CD4-positive, alpha-beta T cell treated with Interferon gamma for 1 hour (primary cell): ENCODE results near the gene SIX3.

Experiments
- DNase-seq: peaks from one replicate; pipeline ENCODE4 v3.0.0-alpha.2; 2020

The SIX3 gene

DNA sequence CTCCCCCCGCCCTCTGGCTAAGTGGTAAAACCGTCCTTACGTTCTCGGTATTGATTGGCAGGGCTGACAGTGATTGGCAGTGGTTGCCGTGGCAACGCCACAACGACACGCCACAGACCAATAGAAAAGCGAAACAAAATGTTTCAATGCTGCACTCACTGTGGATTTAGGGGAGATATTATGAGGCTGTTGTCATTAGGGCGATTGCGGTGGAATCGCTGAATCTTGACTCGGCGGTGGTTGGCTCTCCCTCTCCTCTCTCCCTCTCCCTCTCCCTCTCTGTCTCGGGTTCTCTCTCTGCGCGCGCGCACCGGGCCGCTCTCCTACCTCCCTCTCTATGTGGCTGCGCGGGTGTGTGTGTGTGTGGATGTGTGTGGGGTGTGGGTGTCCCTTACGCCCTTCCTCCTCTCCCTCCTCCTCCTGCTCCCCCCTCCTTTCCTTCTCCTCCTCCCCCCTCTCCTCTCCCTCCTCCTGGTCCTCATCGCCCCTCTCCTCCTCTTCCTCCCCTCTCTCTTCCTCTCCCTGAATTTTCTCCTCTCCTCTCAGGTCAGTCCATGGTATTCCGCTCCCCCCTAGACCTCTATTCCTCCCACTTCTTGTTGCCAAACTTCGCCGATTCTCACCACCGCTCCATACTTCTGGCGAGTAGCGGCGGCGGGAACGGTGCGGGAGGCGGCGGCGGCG lies at the start of gene SIX3:
SIX3 (plus strand) TSS at position 152 of the 684 bp plus-strand sequence; CDS start at position 555, 403 bp downstream.
- DNase-seq: peak; percentile 58

DNA sequence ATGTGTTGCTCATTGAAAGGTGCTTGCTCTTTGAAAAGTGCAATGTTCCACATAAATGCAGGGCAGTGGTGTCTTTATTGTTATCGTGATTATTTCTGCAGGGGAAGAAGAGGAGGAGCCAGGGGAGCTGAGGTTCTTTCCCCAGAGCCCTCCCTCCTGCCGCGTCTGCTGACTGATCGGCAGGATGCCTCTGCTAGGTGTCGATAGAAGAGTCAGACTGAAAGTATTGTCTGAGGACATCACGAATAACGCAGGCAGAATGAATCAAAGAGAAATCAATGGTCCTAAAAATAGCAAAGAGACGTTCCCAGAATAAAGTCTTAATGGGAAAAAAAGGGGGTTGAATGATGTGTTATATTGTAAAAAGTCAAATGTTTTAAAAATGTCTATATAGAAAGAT lies 47.4 kb upstream of the SIX3 start:
- DNase-seq: no peak

DNA sequence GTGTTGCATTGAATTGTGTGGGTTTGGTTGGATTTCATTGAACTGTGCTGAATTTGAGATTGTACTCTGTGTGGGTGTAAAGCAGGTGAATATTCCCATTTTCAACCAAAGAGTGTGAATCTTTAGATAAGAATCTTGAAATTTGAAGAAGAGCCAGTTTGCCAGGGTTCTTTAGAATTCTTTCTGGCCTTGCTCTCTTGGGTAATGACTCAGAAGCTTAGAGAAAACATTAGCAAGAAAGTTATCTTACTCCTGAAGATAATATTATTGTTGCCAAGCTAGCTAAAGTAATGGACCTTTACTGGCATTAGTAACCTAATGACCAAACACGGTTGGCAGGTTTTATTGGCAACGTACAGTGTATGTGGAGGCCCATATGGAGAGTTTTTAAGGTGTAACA lies 46.4 kb upstream of the SIX3 start:
- DNase-seq: no peak

DNA sequence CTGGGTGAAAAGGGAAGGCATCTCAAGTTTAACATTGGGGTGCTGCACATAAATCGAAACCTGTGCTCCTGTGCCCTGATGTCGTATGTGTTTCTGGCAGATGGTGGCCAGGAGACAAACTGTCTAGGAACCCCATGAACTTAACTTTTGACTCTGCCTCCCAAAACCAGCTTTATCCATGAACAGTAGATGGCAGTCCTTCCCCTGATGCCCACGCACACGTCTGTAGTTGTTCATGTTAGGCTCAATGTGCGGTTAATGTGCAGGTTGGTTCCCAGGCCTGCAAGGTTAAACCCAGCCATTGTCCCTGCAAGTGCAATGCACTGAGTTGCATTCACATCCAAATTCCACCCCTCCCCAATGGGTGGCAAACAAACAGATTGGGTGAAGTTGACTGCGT lies 44.1 kb upstream of the SIX3 start:
- no peak for DNase-seq

DNA sequence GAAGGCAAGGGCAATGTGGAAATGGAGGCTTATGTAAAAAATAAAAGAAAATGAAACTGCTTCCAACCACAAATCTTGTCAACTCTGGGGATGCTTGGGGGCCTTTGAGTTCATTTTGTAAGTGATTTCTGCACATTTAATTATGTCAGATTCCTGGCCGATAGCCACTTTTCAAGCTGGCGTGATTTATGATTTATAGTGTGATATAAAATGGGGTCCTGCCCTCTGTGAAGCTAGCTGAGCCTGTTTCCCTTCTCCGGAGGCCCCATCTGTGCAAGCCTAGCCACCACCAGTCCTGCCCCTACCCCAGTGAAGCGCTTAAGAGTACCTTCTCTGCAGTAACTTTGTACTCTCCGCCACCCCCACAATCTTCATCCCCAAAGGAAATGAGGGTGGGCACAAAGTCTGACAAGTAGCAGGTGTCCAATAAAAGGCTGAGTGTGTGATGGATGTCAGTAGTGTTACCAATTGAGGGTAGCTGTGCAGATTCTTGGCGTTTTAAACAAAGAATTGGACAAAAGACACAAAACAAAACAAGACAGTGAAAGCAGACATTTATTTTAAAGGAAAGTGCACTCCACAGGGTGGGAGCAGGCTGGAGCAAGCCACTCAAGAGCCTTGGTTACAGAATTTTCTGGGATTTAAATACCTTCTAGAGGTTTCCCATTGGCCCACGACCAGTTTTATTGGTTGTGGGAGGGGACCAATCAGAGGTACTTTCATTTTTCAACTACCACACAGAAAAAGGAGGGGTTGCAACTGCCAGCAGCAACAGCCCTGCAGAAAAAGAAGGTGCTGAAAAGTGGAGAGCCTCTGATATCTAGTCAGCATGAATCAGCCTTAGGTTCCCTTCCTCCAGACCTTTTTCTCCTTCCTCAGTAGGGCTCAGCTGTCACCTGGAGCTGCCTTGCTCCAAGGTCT lies 39.0 kb upstream of the SIX3 start:
- no peak for DNase-seq

DNA sequence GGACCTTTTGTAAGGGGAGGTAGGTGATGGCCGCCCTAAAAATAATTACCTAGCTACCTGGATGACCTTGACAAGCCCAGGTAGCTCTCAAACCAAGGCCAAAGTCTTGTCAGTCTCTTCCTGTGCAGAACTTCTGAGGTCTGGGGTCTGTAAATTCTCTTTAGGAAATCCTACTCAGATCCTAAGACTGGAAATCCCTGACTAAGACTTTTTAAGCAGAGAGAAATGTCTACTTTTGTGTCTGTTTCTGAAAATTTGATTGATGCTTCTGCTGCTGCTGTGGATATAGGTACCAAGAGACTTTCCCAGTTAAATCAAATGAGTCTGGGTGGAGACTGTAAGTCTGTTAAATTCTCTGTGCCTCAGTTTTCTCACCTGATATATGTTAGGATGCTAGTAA lies 36.9 kb upstream of the SIX3 start:
- DNase-seq: no peak

DNA sequence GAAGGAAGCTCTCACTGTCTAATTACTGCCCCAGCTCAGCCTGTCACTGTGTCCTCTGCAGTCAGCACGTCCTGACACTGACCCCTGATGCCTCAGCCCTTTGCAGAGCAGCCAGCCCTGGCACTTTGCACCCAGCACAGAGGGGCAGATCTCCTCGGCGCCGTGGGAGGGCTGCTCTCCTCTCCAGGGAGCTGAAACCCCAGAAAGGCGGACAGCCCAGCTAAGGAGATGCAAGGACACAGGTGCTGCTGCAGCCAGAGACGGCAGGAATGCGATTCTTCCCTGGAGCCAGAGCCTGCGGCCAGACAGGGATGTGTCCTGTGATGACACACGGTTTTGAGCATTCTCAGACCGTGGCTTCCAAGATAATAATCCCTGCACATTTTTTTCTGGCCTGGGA lies 34.5 kb upstream of the SIX3 start:
- DNase-seq: no peak

DNA sequence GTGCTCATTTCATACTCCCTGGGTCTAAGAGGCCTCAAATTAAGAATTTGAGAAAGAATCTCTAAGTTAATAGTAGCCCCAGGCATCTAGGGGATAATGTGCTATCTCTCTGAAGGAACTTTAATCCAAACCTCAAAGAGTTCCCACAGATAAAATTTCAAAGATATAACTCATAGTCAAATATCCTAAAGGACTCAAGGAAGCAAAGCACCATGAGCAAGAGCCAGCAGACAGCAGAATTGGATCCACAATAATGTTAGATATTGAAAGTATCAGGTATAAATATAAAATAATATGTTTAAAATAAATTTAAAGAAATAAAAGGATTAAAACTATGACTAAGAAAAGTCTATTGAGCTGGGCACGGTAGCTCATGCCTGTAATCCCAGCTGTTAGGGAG lies 31.7 kb upstream of the SIX3 start:
- DNase-seq: no peak

DNA sequence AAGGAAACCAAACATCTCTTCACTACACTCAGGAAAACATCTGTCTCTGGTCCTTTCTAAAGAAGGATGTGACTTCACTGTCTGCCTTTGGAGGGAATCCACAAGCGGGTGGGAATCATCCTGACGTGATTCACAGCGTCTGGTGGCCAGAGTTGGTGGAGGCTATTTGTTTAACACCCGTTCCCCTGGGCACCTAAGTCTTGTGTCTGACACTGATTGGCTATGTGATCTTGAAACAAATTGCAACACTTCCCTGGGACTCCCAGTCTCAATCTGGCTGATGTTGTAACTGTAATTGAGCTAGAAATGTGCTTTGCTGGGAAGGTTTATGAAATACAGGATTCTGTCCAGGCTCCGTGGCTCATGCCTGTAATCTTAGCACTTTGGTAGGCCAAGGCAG lies 28.8 kb upstream of the SIX3 start:
- DNase-seq: no peak

DNA sequence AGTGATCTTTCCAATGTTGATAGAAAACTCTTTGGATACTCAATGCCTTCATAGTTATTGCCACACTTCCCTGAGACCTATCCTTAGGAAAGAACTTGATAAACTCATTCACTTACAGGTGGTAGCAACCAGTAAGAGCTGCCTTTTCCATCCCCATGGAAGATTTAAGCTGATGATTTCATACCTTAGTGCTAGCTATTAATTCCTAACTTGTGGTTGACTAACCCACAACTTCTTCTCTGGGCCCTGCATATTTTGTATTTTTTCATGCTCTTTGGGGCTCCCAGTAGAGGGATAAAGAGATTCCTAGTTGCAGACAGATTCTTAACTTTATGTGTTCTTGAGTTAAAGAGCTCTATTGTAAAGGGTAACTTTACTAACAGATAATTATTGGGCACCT lies 25.2 kb upstream of the SIX3 start:
- DNase-seq: no peak

DNA sequence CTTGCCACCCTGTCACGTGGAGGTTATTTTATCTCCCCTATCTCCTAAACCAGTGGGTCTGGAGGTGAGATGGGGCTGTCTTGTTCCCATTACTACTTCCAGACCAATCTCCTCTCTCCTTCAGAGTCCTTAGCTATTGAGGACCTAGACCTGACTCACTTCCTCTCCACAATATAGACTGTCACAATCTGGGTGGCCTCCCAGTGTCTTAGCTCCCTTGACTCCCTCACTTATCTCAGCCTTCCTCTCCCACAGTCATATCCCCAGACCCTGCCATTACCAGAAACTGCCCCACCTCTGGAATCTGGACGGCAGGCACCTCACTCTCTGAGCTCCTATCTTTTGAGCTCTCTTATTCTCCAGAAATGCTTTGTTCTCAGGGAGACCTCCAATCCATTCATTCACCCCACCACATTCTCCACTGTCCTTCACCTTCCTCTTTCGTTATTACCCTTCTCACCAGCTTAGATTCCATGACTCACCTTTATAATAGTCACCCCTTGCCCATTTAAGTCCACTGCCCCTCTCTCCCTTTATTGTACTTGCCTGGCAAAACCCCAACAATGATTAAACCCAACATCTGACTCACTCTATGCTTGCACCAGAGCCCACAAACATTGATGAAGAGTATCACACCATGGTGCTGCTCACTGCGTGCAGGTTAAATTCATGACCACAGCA lies 23.3 kb upstream of the SIX3 start:
- DNase-seq: no peak

DNA sequence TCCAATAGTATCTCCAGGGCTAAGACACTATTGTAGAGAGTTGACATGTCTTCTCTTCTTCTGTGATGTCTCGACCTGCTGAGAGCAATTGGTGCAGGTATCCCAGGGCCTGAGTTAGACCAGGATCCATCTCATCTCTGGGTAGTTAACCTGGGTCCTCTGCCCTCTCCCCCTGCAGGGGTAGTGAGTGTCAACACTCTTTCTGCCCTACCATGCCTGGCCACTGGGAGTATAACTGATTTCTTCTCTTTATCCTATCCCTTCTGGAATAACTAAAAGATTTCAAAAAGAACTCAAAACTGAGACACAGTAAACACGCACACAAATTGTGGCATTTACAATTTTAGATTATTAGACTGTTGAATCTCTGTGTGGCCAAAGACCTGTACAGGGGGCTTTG lies 20.8 kb upstream of the SIX3 start:
- DNase-seq: no peak

DNA sequence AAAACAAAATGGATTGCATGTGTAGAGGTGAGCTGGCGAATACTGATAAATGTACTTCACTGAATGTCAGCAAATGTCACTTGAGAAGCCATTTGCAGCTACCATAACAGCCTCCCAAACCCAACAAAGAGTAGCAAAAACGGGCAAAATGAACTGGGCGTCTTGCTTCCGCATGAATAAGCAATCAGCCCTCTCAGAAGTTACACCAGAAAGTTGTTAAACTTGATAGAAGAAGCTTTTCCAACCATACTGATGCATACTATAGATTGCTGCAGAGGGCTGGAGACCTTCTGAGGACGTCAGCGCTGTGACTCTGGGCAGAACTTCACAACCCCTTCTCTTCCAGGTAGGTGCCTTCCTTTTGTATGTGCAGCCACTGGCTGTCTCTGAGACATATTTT lies 18.7 kb upstream of the SIX3 start:
- DNase-seq: no peak

DNA sequence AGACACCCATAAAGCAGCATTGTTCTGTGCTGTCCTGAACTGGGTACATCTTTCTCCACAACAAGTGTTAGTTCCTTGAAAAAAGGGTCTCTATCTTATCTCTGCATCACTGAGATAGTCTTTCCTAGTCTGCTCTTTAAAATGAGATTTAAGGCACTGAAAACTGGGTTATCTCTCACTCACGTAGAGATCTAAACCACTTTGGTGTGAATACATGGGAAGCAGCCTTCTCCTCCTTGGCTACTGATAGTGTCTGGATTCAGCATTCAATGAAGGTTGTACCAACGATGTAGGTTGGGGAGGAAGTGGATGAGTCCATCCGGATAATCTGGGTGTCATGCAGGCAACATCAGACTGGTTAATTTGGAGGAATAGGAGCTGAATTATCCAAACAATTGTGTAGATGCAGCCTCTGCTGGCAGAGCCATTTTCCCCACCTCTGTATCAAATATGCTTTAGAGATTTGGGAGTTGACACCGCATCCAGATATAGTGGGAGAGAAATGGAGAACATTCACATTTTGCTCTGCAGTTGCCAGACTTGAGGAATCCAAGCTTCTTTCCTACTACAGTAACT lies 15.9 kb upstream of the SIX3 start:
- DNase-seq: no peak

DNA sequence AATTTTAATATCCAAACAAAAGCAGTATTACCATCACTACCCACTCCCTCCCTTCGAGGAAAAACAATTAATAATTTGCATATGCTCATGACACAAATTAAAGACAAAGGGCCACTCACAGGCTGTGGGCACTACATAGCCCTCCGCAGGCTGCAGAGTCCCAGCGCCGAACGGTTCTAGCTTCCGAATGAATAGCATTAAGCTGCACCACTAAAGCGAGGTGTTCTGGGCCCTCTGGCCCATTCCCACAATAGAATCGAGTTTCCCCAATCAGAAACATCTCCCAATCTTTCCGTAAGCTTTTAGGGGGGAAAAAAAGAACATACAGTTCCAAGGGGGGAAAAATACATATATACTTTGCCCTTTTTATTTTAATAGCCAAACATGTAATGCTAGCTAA lies 14.5 kb upstream of the SIX3 start:
- no peak for DNase-seq

DNA sequence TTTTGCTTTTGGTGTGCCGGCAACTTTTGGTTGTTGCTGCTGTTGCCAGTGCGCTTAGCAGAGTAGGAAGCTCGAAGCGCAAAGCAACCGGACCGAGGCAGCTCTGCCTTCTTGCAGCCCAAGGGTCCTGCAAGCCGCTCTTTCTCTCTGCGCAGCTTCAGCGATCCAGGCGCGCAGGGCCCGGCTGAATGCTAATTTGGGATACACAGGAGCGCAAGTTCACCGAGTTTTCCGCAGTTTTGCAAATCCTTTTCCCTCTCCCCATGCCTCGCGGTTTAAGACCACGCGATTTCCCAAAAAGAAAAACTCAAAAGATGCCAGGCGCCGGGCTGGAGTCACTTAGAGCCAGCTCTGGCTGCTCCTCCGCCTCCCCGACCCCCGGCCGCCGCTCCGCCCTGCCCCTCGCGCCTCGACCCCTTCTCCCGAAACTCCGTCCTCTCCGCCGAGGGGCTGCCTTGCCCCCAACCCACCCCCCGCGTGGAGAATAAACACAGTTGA lies 13.5 kb upstream of the SIX3 start:
- no peak for DNase-seq

DNA sequence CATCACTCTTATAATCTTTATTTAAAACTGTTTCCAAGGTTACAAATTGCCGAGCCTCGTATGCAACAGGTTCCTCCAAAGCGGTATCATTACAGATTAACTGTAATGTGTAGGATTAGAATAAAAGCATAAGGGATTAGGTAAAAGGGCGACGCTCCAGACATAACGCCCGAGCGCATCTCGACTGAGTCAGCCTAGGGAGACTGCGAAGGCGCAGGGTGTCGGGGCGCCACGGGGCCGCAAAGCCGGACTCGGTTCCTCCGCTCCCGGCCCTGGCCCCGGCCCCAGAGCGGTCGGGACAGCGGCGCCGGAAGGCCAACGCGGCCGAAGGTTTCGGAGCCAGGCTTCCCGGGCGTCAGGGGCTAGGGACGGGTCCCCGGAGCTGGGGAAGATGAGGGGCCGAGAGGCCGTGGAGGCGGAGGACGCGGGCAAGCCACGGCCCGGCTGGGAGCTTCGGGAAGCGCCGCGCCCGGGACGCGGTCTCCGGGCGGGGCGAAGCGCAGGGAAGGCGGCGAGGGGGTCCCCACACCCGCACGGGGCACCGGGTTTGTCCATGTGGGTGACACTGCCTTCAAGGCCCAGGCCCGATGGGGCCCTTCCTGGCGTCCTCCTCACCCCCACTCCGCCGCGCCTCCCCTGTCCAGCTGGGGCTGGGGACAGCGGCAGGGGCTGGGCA lies 12.9 kb upstream of the SIX3 start:
- DNase-seq: no peak

DNA sequence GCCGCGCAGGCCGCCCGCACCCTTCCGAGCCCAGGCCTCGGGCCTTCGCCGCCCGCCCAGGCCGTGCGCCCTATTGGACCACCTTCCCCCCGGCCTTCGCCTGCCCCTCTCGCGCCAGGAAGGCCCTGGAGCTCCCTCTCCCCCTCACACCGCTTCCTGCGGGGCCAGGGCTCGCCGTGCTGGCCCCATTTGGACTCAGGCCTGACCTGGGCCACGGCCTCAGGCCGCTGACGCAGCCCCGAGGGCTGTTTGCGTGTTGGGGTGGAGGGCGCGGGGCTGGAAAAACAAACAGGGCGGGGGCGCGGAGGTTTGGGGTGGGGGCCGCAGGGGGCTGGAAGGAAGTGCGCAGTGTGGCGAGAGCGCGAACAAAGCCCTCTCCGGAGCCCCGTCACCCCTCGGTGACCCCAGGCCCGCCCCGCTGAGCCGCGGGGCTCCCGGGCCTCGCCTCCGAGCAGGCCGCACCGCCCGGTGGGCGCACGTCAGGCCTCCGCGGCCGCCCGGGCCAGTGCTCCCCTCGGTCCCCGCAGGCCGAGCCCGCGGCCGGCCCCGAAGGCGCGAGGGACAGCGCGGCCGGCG lies 12.3 kb upstream of the SIX3 start:
- DNase-seq: no peak

DNA sequence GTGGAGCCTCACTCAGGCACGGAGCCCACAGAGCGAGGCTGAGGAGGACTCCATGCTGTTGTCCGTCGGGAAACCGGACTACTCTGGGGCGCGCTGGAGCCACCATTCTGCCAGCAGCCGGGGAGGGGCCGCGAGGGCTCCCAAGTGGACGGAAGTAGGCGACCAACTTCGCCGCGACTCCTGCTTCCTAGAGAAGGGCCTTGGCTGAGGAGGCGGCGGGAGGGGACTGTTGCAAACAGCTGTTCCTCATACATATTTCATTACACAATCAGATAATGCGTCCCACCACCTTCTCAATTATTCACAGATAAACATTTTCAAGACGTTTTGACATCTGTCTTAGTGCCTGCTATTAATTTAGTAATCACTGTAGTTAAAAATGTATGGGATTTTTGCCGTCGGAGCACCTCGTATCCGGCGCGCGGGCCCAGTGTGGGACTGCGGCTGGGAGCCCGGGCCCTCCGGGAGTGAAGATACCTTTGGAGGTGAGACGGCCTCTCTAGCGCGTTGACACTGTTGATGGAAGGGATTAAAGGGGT lies 11.7 kb upstream of the SIX3 start:
- no peak for DNase-seq

DNA sequence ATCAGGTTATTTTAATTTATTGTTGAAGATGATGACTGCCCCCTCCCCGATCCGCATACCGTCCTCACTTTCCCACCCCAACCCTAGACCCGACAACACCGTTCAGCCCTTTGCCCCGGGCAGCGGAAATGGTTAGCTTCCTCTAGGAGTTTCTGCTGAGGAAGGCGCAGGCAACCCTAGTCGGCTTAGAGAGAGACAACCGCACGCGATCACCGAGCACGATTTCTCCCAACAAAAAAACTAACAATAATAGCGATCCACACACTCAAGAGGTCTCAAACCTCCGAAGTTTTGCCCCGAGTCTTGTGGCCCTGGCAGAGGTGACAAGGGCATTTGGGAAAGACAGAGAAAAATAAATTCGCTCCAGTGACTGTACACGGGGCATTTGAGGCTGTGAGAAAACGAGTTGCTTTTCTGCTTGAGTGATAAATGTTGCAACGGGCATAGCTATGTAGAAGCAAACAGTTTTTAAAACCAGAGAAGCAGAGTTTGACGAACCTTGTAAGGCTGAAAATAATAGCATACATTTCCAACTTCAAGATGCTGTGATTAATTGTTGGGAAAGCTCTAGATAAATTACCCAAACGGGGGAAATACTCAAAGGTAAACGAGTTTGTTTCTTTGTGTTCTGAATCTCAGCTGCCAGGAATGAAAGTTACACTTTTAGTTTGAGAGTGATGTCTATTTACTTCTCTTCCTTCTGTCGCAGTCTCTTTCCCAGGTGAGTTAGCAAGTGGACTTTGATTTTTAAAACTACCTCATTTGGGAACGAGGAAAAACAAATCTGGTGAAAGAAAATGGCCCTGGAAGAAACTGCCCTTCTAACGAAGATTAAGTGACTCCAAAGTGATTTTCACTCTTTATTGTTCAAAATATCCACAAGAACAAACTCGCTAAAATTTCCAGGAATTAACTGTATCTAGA lies 11.0 kb upstream of the SIX3 start:
- no peak for DNase-seq
